Endothelial cell of umbilical vein (primary cell): ENCODE data around the gene GDF11.

ENCODE experiments used
- EZH2 ChIP-seq: IDR thresholded peaks from 2 replicates; pipeline ENCODE4 v1.6.1; 2012; ENCODE audit warnings: borderline replicate concordance, low read depth, mild to moderate bottlenecking, moderate library complexity, low read length, inconsistent platforms; ENCODE audit not compliant: severe bottlenecking
- GATA2 ChIP-seq: IDR thresholded peaks from 2 replicates; pipeline ENCODE4 v1.7.0; 2011; ENCODE audit warnings: low read depth, mild to moderate bottlenecking, moderate library complexity, mixed read lengths, low read length; ENCODE audit not compliant: insufficient read length, insufficient read depth
- POLR2A ChIP-seq: IDR thresholded peaks from 2 replicates; pipeline ENCODE4 v1.6.1; 2012; ENCODE audit warnings: low read depth, mild to moderate bottlenecking, control low read depth, low read length
- TF ChIP-seq, protein P1 (sequence below), 2 donors: IDR thresholded peaks; 1 replicate in 1 of 2; 2 replicates in 1 of 2; pipeline ENCODE4 v1.5.1; 2011; ENCODE audit warnings: low read length in 2 of 2, mild to moderate bottlenecking in 2 of 2, moderate library complexity in 2 of 2, control low read depth in 1 of 2, inconsistent platforms in 1 of 2, low read depth in 1 of 2; ENCODE audit not compliant: insufficient read depth in 1 of 2; ENCODE audit errors: extremely low read depth in 1 of 2
- TF ChIP-seq, protein P2 (sequence below): IDR thresholded peaks from 2 replicates; pipeline ENCODE4 v1.6.1; 2011; ENCODE audit not compliant: insufficient read depth, insufficient read length

DNA sequence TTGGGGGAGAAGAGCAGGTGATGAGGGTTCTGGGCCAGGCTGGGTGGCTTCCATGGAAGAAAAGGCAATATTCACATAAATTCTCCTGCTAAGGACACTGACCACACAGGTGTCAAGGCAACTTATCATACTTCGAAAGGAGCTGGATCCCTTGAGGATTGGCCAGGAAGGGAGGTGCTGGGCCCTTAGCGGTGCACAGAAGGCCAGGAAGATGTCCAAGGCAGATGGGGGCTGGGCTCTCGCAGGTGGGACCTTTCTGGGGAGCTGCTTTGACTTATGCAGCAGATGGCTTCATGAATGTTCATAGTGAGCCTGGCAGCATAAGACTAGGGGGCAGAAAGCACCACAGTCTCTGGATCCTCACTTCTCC, 18.0 kb upstream of the GDF11 start:
- TF ChIP-seq POLR2A (no peak), EZH2 (no peak), GATA2 (no peak)
- TF ChIP-seq, protein P1, sequence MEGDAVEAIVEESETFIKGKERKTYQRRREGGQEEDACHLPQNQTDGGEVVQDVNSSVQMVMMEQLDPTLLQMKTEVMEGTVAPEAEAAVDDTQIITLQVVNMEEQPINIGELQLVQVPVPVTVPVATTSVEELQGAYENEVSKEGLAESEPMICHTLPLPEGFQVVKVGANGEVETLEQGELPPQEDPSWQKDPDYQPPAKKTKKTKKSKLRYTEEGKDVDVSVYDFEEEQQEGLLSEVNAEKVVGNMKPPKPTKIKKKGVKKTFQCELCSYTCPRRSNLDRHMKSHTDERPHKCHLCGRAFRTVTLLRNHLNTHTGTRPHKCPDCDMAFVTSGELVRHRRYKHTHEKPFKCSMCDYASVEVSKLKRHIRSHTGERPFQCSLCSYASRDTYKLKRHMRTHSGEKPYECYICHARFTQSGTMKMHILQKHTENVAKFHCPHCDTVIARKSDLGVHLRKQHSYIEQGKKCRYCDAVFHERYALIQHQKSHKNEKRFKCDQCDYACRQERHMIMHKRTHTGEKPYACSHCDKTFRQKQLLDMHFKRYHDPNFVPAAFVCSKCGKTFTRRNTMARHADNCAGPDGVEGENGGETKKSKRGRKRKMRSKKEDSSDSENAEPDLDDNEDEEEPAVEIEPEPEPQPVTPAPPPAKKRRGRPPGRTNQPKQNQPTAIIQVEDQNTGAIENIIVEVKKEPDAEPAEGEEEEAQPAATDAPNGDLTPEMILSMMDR (IDR thresholded peaks at IDR 0.05; ENCODE audit: extremely low read depth in 1 of 2, insufficient read depth in 1 of 2, low read depth in 1 of 2, low read length in 2 of 2), result no peak
- TF ChIP-seq, protein P2, sequence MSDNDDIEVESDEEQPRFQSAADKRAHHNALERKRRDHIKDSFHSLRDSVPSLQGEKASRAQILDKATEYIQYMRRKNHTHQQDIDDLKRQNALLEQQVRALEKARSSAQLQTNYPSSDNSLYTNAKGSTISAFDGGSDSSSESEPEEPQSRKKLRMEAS, result no peak
